SK-N-SH (cell line): Measurements from ENCODE around the gene GNAL. TPM values are rescaled to one million over a fixed set of nuclear protein-coding genes. Genes with fewer than 3 reads are reported as not detected.

ENCODE experiments used
- CTCF ChIA-PET: fragments of 300-600, 350-600 bp; formaldehyde crosslinking; extraction: SDS; loops from one replicate; lab custom pipeline; 2021; lab: Yijun Ruan, JAX
- POLR2A ChIA-PET: fragments of 350-600 bp; sonication (Branson Sonifier 250); formaldehyde crosslinking; extraction: SDS; loops from one replicate; lab custom pipeline; 2020; ENCODE audit warnings: antibody characterized with exemption, inconsistent platforms; lab: Yijun Ruan, JAX
- DNase-seq: peaks from one replicate; pipeline ENCODE4 v3.0.0; 2012
- H2AFZ ChIP-seq: fragments of 200-600 bp; sonication (generic); 2 replicates; pipeline ENCODE4 v1.8.1; 2016; ENCODE audit warnings: antibody characterized with exemption, mild to moderate bottlenecking, low read depth
- H3F3A ChIP-seq: fragments of 200-600 bp; sonication (generic); replicated peaks from 2 replicates; pipeline ENCODE3; 2016; ENCODE audit warnings: antibody characterized with exemption, mild to moderate bottlenecking; ENCODE audit not compliant: insufficient read depth
- H3K27ac ChIP-seq, 2 experiments: fragments of 200-500 bp in 1 of 2; fragments of 200-600 bp in 1 of 2; sonication (Bioruptor generic) in 1 of 2; sonication (generic), shearing (Covaris generic) in 1 of 2; 2 replicates each; pipeline versions ENCODE4 v1.5.1 to v1.6.1; 2014 to 2016; ENCODE audit warnings: low read depth in 2 of 2, inconsistent platforms in 1 of 2, low read length in 1 of 2, mild to moderate bottlenecking in 1 of 2, mixed read lengths in 1 of 2
- H3K27me3 ChIP-seq: fragments of 200-600 bp; sonication (generic), shearing (Covaris generic); 2 replicates; pipeline ENCODE4 v1.6.1; 2016; ENCODE audit warnings: mixed run types; ENCODE audit not compliant: insufficient read depth
- H3K36me3 ChIP-seq, 2 experiments: fragments of 200-500 bp in 1 of 2; fragments of 200-600 bp in 1 of 2; sonication (Bioruptor generic) in 1 of 2; sonication (generic) in 1 of 2; replicated peaks in 1 of 2; 2 replicates each; pipeline versions ENCODE3 to v1.5.1; 2014 to 2016; ENCODE audit warnings: low read length in 1 of 2, mild to moderate bottlenecking in 1 of 2; ENCODE audit not compliant: insufficient read depth in 2 of 2, control insufficient read depth in 1 of 2
- H3K4me1 ChIP-seq, 2 experiments: fragments of 200-500 bp in 1 of 2; fragments of 200-600 bp in 1 of 2; sonication (Bioruptor generic) in 1 of 2; sonication (generic), shearing (Covaris generic) in 1 of 2; 2 replicates each; pipeline versions ENCODE4 v1.5.1 to v1.6.1; 2014 to 2016; ENCODE audit warnings: low read depth in 1 of 2, low read length in 1 of 2, mixed run types in 1 of 2; ENCODE audit not compliant: insufficient read depth in 2 of 2, control insufficient read depth in 1 of 2
- H3K4me2 ChIP-seq: fragments of 200-600 bp; sonication (generic), shearing (Covaris generic); 2 replicates; pipeline ENCODE4 v1.6.1; 2017; ENCODE audit warnings: mixed run types
- H3K4me3 ChIP-seq, 2 experiments: fragments of 200-500 bp in 1 of 2; fragments of 200-600 bp in 1 of 2; sonication (Bioruptor generic) in 1 of 2; sonication (generic), shearing (Covaris generic) in 1 of 2; 2 replicates each; pipeline versions ENCODE4 v1.5.1 to v1.8.1; 2014 to 2016; ENCODE audit warnings: low read depth in 2 of 2, inconsistent platforms in 1 of 2, low read length in 1 of 2, mild to moderate bottlenecking in 1 of 2, mixed read lengths in 1 of 2, moderate library complexity in 1 of 2
- H3K79me2 ChIP-seq: fragments of 200-600 bp; sonication (generic); 2 replicates; pipeline ENCODE4 v1.8.1; 2017; ENCODE audit warnings: mild to moderate bottlenecking; ENCODE audit not compliant: insufficient read depth
- H3K9ac ChIP-seq: fragments of 200-600 bp; sonication (generic); 2 replicates; pipeline ENCODE4 v1.6.1; 2017; ENCODE audit warnings: mixed run types
- H3K9me2 ChIP-seq: fragments of 200-600 bp; sonication (generic); 2 replicates; pipeline ENCODE4 v1.6.1; 2017; ENCODE audit warnings: mixed run types
- H3K9me3 ChIP-seq: fragments of 200-600 bp; sonication (generic); 2 replicates; pipeline ENCODE4 v1.6.1; 2017; ENCODE audit warnings: mixed run types, mild to moderate bottlenecking, moderate library complexity
- H4K20me1 ChIP-seq: fragments of 200-600 bp; sonication (generic); 2 replicates; pipeline ENCODE4 v1.6.1; 2017; ENCODE audit warnings: mild to moderate bottlenecking, mixed run types; ENCODE audit not compliant: insufficient read depth
- CHD2 ChIP-seq: fragments of 150-350 bp; IDR thresholded peaks from 2 replicates; pipeline ENCODE4 v1.6.1; 2018; ENCODE audit warnings: low read length; ENCODE audit not compliant: partially characterized antibody
- FOSL2 ChIP-seq: IDR thresholded peaks from 2 replicates; pipeline ENCODE4 v1.4.0; 2012; ENCODE audit warnings: low read depth, mild to moderate bottlenecking, moderate library complexity, borderline replicate concordance
- FOXM1 ChIP-seq: IDR thresholded peaks from 2 replicates; pipeline ENCODE4 v1.4.0; 2012; ENCODE audit warnings: low read depth, mild to moderate bottlenecking
- GABPA ChIP-seq: IDR thresholded peaks from 2 replicates; pipeline ENCODE4 v1.4.0; 2012; ENCODE audit warnings: low read depth, mild to moderate bottlenecking
- MXI1 ChIP-seq: IDR thresholded peaks from 2 replicates; pipeline ENCODE4 v1.6.1; 2012; ENCODE audit warnings: mild to moderate bottlenecking, low read depth, low read length, improper control_type of control experiment
- NRF1 ChIP-seq: IDR thresholded peaks from 2 replicates; pipeline ENCODE4 v1.6.1; 2012; ENCODE audit warnings: low read depth, mild to moderate bottlenecking, low read length
- RAD21 ChIP-seq: IDR thresholded peaks from 2 replicates; pipeline ENCODE4 v1.6.1; 2012; ENCODE audit warnings: mild to moderate bottlenecking, low read length
- RCOR1 ChIP-seq: fragments of 150-350 bp; IDR thresholded peaks from 2 replicates; pipeline ENCODE4 v1.6.1; 2017; ENCODE audit warnings: antibody characterized with exemption, low read length
- RFX5 ChIP-seq: IDR thresholded peaks from 2 replicates; pipeline ENCODE4 v1.6.1; 2012; ENCODE audit warnings: mild to moderate bottlenecking, improper control_type of control experiment, low read length
- RXRA ChIP-seq: IDR thresholded peaks from 2 replicates; pipeline ENCODE4 v1.4.0; 2012; ENCODE audit warnings: low read depth, mild to moderate bottlenecking, borderline replicate concordance
- SIN3A ChIP-seq: IDR thresholded peaks from 2 replicates; pipeline ENCODE4 v1.6.1; 2012; ENCODE audit warnings: low read depth, mild to moderate bottlenecking, low read length, moderate library complexity, borderline replicate concordance
- SMC3 ChIP-seq: IDR thresholded peaks from 2 replicates; pipeline ENCODE4 v1.6.1; 2012; ENCODE audit warnings: low read depth, low read length, improper control_type of control experiment
- TEAD4 ChIP-seq: IDR thresholded peaks from 2 replicates; pipeline ENCODE4 v1.4.0; 2012; ENCODE audit warnings: mild to moderate bottlenecking, borderline replicate concordance; ENCODE audit not compliant: insufficient read depth
- YY1 ChIP-seq: IDR thresholded peaks from 2 replicates; pipeline ENCODE4 v1.4.0; 2012; ENCODE audit warnings: low read depth, mild to moderate bottlenecking
- WGBS: methylation state at CpG from one replicate; pipeline ENCODE4 v1.1.6; 2017; ENCODE audit warnings: low lambda C conversion rate; 5-methylcytosine and 5-hydroxymethylcytosine counted together
- polyA plus RNA-seq, 3 experiments: library from polyadenylated mRNA; depleted of rRNA; stranded (reverse); fragments of >200 nt; gene quantifications; 2 replicates each; pipeline ENCODE4 v1.2.3, GENCODE V29; 2012
- TF ChIP-seq, protein P1 (sequence below): fragments of 150-350 bp; IDR thresholded peaks from 2 replicates; pipeline ENCODE4 v1.6.1; 2016; ENCODE audit warnings: mild to moderate bottlenecking, low read depth, low read length
- TF ChIP-seq, protein P2 (sequence below): IDR thresholded peaks from 2 replicates; pipeline ENCODE4 v1.6.1; 2012; ENCODE audit warnings: mild to moderate bottlenecking, low read depth, low read length, moderate library complexity

The GNAL gene
- polyA plus RNA-seq, 1 of the 3 experiments (the other 2 are of a cell fraction): 0.13 TPM

DNA sequence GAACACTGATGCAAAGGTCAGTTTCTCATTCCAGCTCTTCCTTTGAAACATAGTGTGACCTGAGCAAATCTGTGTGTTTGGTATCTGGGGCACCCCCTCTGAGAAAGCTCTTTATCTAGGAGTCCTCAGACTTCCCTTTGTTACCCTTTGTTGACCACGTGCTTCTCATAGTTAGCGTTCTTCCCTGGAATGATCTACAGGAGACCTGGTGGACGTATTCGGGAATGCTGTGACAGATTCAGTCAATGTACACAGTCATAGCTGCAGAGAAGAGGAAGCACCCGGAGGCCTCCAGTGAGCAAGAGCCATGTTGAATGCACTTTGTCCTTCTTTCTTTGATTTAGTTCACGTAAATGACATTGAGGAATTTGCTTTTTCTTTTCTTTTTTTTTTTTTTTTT lies 151.4 kb downstream of the GNAL start:
- Histone ChIP-seq H3K27ac (no peak overlapping the region), H3K4me2 (no peak overlapping the region), H4K20me1 (no peaks in the 10 kb centered on the region), H3K79me2 (no peaks in the 10 kb centered on the region), H2AFZ (no peak overlapping the region), H3K27me3 (peaks cover 43% of the 10 kb centered on the region; the same call in 1 of the 2 replicates), H3K9me2 (no peaks in the 10 kb centered on the region), H3K9ac (no peak overlapping the region), H3F3A (no peaks in the 10 kb centered on the region), H3K36me3 (no peaks in the 10 kb centered on the region), H3K4me1 (no peaks in the 10 kb centered on the region), H3K4me3 (no peak overlapping the region), H3K9me3 (no peaks in the 10 kb centered on the region)
- no peak for TF ChIP-seq GABPA
- POLR2A ChIA-PET: no interaction called here
- CTCF ChIA-PET: interaction anchor here (0.7 kb wide), 1 partner anchor 26 kb away, joined by 3 read pairs; no protein-coding TSS in a partner anchor
- DNase-seq: no peak
- 20% methylated on average over 6 of the region's 6 CpGs for WGBS

DNA sequence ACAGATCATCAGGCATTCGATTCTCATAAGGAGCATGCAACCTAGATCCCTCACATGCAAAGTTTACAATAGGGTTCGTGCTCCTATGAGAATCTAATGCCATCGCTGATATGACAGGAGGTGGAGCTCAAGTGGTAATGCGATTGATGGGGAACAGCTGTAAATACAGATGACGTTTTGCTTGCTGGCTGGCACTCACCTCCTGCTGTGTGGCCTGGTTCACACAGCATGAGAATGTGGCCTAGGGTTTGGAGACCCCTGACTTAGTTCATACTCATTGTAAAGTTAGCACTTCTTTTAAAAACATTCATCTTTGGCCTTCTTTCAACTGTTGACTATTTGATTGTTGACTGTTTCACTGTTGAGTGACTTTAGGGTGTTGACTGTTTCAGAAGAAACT lies 153.5 kb downstream of the GNAL start:
- ChIA-PET CTCF (no interaction called here), POLR2A (no interaction called here)
- TF ChIP-seq RFX5: no peak
- no peak for TF ChIP-seq YY1
- no peak for TF ChIP-seq CHD2
- TF ChIP-seq GABPA: no peak
- TF ChIP-seq NRF1: no peak
- no peak for TF ChIP-seq RXRA
- Histone ChIP-seq H3K79me2 (no peaks in the 10 kb centered on the region), H3K4me1 (no peaks in the 10 kb centered on the region), H3K9me2 (no peaks in the 10 kb centered on the region), H3K27ac (no peak overlapping the region), H4K20me1 (no peaks in the 10 kb centered on the region), H2AFZ (no peak overlapping the region), H3K27me3 (peaks cover 31% of the 10 kb centered on the region; the same call in 1 of the 2 replicates), H3K4me2 (no peak overlapping the region), H3F3A (no peaks in the 10 kb centered on the region), H3K9me3 (no peaks in the 10 kb centered on the region), H3K4me3 (no peak overlapping the region), H3K36me3 (no peaks in the 10 kb centered on the region), H3K9ac (no peak overlapping the region)
- DNase-seq: no peak
- 12% methylated on average over 4 of the region's 5 CpGs for WGBS

DNA sequence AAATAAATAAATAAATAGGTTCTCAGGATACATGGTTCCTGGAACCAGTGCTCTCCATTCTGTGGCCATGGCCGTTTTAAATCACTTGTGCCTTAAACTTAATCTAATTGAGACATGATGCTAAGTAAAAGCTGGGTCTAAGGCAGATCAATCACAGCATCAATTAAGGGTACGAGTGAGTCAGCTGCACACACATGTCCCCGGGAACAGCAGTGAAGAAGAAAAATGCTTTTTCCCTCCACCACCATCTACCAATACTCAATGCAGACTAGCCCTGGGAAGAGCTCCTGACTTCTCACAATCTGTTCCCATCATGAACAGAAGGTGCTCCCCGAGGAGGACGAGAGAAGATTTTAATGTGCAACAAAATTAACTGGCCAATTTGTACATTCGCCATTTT lies 155.4 kb downstream of the GNAL start:
- ChIA-PET POLR2A (no interaction called here), CTCF (no interaction called here)
- no peak for DNase-seq
- no peaks in the 10 kb centered on the region for H3K9me2 ChIP-seq
- no peaks in the 10 kb centered on the region for H3F3A ChIP-seq
- no peaks in the 10 kb centered on the region for H4K20me1 ChIP-seq
- peaks cover 31% of the 10 kb centered on the region; the same call in 1 of the 2 replicates for H3K27me3 ChIP-seq
- no peak overlapping the region for H3K27ac ChIP-seq
- H3K4me3 ChIP-seq: no peak overlapping the region
- H3K36me3 ChIP-seq: no peaks in the 10 kb centered on the region
- WGBS: 20% methylated on average over 6 of the region's 6 CpGs
- H2AFZ ChIP-seq: no peak overlapping the region
- H3K4me2 ChIP-seq: no peak overlapping the region
- H3K9ac ChIP-seq: no peak overlapping the region
- no peaks in the 10 kb centered on the region for H3K4me1 ChIP-seq
- H3K79me2 ChIP-seq: no peaks in the 10 kb centered on the region
- TF ChIP-seq FOSL2 (no peak), RAD21 (no peak), MXI1 (no peak), TEAD4 (no peak), CHD2 (no peak), SIN3A (no peak), RCOR1 (no peak), SMC3 (no peak), FOXM1 (no peak)
- TF ChIP-seq, protein P1, sequence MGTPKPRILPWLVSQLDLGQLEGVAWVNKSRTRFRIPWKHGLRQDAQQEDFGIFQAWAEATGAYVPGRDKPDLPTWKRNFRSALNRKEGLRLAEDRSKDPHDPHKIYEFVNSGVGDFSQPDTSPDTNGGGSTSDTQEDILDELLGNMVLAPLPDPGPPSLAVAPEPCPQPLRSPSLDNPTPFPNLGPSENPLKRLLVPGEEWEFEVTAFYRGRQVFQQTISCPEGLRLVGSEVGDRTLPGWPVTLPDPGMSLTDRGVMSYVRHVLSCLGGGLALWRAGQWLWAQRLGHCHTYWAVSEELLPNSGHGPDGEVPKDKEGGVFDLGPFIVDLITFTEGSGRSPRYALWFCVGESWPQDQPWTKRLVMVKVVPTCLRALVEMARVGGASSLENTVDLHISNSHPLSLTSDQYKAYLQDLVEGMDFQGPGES: no peak
- TF ChIP-seq, protein P2, sequence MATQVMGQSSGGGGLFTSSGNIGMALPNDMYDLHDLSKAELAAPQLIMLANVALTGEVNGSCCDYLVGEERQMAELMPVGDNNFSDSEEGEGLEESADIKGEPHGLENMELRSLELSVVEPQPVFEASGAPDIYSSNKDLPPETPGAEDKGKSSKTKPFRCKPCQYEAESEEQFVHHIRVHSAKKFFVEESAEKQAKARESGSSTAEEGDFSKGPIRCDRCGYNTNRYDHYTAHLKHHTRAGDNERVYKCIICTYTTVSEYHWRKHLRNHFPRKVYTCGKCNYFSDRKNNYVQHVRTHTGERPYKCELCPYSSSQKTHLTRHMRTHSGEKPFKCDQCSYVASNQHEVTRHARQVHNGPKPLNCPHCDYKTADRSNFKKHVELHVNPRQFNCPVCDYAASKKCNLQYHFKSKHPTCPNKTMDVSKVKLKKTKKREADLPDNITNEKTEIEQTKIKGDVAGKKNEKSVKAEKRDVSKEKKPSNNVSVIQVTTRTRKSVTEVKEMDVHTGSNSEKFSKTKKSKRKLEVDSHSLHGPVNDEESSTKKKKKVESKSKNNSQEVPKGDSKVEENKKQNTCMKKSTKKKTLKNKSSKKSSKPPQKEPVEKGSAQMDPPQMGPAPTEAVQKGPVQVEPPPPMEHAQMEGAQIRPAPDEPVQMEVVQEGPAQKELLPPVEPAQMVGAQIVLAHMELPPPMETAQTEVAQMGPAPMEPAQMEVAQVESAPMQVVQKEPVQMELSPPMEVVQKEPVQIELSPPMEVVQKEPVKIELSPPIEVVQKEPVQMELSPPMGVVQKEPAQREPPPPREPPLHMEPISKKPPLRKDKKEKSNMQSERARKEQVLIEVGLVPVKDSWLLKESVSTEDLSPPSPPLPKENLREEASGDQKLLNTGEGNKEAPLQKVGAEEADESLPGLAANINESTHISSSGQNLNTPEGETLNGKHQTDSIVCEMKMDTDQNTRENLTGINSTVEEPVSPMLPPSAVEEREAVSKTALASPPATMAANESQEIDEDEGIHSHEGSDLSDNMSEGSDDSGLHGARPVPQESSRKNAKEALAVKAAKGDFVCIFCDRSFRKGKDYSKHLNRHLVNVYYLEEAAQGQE: no peak
- no peaks in the 10 kb centered on the region for H3K9me3 ChIP-seq
